NCI-H524 (cell line): ENCODE data around the gene PPIL6.
A peak's percentile ranks its signal among the peaks of the same experiment; 100 is the strongest.

Experiments
- DNase-seq, 2 experiments: peaks; one replicate each; lab custom pipeline; 2025; lab: John Stamatoyannopoulos, UW

The PPIL6 gene

DNA sequence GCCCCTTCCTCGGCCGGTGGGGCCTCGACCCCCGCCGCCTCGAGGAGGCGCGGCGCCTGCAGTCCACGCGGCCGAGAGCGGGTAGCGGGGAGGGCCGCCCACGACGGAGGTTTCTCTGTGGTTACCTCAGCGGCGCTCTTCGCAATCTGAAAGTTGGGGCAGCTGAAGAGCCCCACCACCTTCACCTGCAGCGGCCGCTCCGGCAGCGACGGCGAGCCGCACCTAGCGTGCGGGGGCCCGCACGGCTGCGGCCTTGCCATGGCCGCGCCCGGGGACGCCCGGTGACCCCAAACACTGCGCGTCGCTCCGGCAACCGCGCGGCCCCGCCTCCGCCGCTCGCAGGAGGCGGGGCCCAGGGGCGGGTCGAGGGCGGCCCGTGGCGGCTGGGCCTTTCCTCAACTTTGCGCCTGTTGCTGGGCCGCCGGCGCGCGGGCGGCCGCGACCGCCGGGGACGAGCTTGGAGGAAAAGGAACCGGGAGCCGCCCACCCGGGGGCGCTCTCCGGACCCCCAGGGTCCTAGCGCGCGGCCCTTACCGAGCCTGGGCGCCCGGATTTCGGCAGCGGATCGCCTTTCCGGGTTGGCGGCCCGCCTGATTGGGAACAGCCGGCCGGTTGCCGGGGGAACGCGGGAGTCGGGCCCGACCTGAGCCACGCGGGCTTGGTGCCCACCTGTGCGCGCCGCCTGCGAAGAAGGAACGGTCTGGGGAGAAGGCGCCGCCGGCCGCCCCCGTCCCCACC, at the start of gene PPIL6, which contains the start of gene SMPD2:
Gene PPIL6, minus strand, starts transcription at position 298 of the 738 bp plus-strand sequence. Its CDS starts 38 bp downstream, at position 260.
Gene SMPD2, plus strand, starts transcription at position 394 of the 738 bp plus-strand sequence. CDS start 398 bp downstream, outside the sequence.
- peak; percentile 66 to 89 for DNase-seq

DNA sequence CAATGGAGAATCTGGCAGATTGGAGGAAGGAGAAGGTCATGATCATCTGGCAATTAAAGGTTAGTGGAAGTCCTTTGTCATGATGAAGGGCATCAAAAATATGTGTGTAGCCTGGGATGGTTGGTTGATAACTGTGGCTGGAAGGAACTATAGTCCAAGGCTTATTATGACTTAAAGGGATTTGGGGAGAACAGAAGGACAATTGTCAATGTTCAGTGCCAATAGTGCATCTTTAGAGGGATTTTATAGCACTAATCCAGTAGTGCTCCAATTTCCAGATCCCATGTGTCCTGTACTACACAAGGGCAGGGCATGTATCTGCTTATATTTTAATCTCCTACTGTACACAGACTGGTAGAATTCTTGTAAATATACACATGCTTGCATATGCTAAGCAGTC, 47.6 kb upstream of the PPIL6 start:
- DNase-seq: peak; percentile 69 to 86

DNA sequence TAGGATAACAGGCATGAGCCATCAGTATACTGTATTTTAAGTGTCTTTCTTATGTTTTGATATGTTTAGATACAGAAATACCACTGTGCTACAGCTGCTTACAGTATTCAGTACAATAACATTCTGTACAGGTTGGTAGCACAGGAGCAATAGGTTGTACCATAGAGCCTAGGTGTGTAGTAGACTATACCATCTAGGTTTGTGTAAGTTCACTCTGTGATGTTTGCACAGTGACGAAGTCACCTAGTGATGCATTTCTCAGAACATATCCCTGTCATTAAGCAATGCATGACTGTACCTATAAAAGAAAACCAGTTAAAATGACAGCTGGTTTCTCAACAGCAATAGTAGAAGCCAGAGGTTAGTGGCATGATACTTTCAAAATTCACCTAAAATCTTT, 45.6 kb upstream of the PPIL6 start:
- DNase-seq: no peak

DNA sequence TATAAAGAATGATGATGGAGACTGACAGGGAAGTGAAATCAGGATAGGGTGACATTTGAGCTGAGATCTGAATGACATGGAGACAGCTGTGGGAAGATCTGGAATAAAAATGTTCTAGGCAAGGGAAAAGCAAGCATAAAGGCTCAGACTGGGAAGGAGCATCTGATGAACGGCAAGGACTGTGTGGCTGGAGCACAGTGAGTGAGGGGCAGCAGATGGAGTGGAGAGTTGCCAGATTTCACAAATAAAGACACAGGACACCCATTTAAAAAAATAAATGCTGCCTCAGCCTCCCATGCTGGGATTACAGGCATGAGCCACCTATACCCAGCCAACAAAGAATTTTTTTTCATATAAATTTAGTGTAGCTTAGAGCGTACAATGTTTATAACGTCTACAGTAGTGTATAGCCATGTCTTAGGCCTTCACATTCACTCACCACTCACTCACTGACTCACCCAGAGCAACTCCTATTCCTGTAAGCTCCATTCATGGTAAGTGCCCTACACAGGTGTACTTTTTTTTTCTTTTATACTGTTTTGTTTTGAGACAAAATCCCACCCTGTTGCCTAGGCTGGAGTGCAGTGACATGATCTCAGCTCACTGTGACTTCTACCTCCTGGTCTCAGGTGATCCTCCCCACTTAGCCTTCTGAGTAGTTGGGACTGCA, 45.0 kb upstream of the PPIL6 start:
- peak in 1 of 2 experiments; percentile 16 for DNase-seq

DNA sequence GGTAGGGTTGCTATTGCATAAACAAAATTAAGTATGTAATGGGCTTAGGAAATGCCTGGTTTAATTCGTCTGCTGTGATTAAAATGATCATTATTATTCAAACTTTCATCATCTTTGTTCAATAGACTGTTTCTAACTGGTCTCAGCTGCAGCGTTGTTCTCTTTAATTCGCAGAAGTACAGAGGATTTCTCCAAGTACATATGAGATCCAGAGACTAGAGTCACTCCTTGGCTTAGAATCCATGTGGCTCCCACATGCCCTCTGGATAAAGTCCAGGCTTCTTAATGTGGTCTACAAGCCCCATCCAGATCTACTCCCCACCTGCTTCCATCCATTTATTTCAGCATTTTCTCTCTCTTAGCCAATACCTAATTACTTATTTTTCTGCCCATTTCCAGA, 43.7 kb upstream of the PPIL6 start:
- DNase-seq: no peak

DNA sequence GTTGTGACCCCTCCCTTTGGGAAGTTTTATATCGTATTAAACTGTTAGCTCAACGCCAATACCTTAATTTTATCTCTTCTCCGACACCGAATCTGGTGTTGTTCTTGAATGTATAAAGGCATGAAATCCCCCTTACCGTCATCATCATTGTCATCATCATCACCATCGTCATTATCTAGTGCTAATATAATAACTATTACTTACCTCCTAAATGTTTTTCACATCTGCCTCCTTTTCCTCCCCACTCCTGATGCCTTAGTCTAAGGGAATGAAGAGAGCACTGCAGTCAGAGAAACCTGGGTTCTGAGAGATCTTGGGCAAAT, 43.3 kb upstream of the PPIL6 start:
- DNase-seq: no peak

DNA sequence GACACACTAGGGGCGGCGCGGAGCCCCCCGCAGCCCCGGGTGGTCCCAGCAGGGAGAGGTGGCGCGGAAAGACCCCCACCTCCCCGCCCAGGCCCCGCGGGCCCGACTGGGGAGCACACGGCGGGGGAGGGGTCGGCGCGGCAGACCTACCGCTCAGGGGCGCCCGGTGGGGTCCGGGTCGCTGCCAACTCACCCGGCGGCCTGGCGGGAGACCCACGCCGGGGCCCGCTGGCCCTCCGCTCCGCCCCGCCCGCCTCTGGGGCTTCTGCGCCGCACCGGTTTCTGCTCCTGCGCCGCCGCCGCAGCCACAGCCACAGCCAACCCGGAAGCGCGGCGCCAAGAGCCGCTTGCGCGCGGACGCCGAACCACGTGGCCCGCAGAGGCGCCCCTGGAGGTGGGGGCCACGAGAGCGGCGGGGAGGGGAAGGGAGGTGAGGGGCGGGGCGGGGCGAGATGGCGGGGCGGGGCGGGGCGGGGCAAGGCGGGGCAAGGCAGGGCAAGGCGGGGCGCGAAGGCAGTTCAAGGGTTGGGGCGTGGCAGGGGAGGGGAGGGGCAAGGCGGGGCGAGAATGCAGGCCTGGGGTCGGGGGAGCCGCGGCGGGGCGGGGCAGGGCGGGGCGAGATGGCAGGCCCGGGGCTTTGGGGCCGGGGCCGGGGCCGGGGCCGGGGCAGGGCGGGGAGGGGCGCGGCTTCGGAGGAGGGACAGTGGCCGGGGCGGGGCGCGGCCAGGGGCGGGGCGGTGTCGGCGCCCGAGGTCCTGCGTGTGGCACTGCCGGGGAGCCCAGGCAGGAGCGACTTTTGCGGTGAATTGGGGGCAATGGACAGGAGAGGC, 42.7 kb upstream of the PPIL6 start, which contains the start of gene ZBTB24:
Gene ZBTB24, minus strand, starts transcription at position 315 of the 830 bp plus-strand sequence. CDS start 1,193 bp downstream, outside the sequence.
- DNase-seq: peak; percentile 66 to 87

DNA sequence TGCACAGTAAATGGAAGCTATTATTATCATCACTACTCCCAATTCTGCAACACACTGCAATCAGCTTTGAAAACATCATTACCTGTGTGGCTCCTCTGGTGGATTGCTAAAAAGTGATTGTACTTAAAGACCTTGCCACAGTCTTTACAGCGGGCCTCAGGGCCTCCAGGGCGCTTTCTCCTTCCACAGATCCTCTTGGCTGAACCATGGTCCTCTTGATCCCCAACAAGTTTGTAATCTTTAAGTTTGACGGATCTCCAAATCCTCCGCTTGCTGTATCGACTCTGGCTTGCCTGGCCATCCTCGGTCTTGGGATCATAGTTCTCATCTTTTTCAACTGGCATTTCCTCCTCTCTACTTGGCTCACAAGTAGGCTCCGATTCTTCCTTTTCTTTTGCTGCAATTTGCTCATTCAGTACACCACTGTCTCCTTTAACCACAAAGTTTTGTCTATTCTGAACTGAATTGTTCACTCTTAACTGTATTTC, 40.6 kb upstream of the PPIL6 start:
- no peak for DNase-seq

DNA sequence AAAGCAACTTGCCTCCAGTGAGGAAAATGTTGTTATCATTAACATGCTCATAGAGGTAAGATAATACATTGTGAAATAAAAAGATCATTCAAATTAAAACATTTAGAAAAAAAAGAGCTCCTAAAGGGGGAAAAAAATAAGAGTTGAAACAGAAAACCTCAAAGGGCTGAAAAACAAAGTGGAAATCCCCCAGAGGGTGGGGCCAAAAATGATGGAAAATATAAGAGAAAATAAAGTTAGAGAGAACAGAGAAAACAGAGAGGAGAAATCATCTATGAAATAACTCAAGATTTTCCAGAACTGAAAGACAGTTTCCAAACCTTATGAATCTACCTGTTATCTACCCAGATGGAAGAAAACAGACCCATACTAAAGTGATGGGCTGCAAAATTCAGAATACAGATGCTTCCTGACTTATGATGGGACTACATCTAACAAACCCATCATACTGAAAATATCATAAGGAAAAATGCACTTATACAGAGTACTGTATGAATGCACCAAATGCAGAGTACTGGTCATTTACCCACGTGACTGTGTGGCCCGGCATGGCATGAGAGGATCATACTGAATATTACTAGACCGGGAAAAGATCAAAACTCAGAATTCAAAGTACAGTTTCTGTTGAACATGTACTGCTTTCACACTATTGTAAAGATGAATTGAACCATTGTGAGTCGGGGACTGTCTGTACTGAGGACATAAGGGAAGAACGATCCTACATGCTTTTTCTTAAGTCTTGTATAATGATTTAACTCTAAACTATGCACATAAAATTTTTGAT, 38.6 kb upstream of the PPIL6 start:
- DNase-seq: no peak

DNA sequence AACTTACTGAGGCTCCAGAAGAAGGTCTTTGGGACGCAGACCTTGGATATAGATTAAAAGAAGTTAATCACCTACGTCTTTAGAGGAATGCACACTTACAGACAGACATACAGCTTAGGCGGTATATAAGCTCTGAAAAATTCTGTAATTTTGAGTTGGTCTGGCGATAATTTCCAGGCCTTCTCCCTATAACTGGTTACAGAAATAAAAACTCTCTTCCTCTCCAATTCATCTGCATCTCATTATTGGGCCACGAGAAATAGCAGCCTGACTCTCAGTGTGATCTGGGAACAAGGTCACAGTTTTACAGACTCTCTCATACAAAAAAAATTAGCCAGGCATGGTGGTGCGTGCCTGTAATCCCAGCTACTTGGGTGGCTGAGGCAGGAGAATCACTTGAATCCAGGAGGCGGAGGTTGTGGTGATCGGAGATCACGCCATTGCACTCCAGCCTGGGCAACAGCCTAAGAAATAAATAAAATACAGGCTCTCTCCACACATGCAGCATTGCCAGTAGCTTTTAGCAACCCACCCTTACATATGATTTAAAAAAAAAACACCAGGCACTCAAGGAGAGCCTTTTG, 37.9 kb upstream of the PPIL6 start:
- DNase-seq: no peak

DNA sequence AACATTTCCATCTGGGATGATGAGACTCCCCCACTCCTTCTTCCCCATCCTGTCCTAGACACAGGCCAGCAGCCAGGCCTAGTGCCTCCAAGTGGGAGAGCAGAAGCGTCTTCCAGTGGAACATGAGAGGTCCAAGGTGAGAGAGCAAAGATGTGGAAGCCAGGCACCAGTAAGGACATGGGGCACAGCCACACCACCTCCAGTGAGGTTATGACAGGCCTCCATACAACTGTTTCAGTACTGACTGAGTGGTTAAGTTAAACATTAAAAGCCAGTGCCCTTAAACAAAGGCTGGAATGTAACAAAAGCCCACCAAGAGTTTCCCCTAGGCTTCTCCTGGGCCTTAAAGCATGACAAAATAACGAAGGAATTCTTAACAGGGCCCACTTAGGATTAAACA, 37.3 kb upstream of the PPIL6 start:
- DNase-seq: no peak

DNA sequence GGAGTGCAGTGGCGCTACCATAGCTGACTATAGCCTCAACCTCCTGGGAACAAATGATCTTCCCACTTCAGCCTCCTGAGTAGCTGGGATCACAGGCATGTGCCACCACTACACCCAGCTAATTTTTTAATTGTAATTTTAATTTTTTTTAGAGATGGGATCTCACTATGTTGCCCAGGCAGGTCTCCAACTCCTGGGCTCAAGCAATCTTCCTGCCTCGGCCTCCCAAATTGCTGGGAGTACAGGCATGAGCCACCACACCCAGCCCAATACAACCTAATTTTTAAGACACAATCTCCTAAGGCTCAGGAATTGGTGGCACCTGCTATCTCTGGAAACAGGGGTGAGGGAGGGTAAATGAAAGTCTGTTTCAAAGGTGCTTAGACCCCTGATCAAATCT, 36.8 kb upstream of the PPIL6 start:
- no peak for DNase-seq

DNA sequence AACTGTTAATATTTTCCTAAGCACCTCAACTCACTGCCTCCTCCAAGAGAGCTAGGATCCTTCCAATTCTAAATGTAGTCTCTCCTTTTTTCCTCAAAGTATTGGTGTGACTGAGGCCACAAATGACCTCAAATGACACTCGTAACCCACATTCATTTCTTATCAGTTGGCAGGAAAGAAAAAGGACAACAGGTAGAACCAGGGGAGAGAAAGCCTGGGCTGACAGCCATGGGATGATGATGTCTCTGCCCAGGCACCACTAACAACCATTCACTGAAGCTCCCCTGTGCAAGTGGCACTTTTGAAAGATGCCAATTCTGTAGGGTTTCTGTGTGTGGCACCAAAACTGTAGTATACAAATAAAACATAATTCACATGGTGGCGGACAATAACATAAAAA, 35.2 kb upstream of the PPIL6 start:
- no peak for DNase-seq

DNA sequence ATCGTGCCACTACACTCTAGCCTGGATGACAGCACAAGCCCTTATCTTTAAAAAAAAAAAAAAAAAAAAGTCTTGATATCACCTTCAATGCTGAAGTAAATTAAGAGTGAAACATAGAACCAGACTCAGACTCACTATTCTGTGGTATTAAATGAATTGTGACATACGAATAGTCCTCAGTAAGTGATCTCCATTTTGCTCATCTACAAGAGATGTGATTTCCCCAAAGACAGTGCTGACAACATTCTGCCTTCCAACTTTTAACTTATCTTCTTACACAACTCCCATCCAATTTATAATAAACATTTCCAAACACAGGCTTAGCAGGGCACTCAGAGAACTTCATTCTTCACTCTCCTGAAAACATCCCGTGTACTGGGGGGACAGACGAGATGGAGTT, 34.6 kb upstream of the PPIL6 start:
- DNase-seq: no peak

DNA sequence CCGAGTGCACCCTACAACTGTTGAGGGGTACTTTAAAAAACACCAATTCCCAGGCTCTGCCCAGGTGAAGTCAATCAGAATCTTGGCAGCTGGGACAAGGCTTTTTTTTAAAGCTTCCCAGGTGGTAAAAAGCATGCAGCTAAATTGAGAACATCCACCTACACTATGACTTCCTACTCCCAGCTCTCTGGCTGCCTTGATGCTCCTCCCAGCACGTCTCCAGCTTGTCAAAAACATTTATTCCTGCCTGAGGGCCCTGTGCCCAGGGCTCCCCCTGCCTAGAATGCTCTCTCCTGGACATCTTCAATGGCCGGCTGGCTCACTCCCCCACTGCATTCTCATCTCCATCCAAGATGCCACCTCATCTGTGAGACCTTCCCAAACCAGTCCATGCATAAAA, 32.7 kb upstream of the PPIL6 start:
- DNase-seq: no peak

DNA sequence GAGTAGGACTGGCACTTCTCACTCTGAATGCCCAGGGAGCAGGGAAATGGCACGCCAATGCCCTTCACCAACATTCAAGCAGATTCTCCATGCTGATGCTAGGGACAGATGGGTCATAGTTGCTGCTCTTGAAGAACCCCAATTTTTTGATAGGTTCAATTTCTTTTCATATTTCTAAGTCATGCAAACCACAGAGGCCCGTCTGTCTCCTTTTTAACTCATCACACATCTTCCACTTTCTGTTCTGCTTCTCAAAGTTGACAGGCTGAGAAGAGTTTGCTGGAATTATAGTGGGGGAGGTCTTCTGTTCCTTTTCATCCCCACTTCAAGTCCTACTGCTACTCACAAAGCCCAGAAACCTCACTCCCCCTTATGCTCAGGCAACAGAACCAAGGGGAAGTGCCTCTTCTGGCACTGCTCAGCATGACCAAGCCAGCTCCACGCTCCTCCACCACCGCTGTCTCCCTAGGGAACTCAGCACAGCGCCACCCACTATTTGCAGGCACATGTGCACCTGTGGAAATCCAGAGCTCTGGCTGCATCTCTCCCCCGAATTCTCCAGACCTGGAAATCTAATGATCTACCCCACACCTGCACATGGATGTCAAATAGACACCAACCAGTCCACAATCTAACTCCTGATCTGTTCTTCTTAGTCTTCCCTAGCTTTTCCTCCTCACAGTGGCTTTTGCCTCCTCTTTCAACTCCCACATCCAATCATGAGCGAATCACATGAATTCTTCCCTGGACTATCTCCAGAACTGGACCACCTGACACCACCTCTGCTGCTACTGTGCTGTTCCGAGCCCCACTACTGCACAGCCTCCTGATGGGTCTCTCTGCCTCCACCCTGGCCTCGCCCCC, 31.9 kb upstream of the PPIL6 start:
- no peak for DNase-seq

DNA sequence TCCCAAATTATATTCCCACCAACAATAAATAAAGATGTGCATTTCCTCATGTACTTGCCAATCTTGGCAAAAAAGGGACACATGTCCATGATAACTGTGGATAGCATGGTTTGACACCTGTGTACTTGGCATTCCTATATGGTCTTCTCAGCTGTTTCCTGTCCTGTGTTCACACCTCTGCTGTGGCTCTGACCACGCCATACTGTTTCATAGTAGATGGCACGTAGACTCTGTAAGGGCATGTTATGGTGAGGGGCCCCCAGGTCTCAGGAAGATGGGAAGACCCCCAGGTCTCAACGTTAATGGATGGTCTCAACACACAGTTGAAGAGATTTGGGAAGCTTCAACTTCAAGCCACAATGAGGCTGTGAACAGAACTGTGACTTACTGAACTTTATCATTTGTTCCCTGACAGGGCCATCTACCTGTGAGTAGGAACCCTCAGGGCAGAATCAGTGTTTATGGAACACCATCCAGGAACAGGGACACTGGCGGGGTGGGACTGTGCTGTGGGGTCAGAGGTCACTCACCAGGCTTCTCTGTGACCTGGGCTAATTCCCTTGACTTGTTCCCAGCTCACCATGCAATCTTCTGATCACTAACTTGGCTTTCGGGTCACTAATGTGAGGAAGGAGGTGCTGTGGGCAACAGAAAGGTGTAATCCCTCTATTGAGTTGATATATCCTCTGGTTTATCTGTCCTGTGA, 30.8 kb upstream of the PPIL6 start:
- DNase-seq: no peak

DNA sequence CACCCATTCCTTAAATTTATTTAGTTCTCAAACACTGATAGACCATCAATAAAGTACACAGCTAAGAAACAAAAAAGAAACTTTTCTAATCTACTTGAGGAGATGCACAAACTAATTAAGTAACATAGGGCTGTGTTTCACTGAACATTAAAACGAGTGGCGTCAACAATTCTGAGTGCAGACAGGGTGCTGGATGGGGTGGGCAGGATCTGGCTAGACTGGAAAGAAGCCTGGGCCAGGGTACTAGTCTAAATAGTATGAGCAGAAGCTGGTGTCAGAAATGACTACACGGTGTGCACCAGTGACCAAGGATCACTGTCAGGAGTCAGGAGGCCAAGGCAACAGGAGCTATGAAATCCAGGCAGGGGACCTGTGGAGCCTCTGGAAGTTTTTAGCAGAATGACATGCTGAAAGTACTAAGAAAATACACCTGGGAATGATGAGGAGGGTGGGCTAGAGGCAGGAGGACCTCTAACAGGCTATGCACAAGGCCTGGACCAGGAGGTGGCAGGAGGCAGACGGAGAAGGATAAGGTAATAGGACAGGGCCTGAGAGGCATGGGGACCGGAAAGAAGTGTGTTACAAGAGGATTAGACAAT, 29.3 kb upstream of the PPIL6 start:
- no peak for DNase-seq

DNA sequence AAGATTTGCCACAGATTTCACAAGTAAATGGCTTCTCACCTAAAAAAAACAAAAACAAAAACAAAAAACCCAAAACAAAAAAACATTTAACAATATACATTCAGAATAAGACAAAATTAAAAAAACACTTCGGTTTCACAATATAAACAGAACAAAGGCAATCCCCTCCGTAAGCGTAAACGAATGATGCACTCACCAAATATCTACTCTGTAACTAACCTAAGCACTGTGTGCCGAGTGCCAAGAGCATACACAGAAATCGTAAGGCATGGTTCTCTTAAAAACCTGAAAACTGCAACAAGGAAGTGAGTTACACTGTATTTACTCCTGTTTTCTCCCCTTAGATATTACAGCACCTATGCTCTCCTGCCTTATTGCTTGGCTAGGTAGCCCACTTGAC, 27.3 kb upstream of the PPIL6 start:
- no peak for DNase-seq
